GM12892 (cell line): ENCODE results near the gene CIAO2A.
"Not testable (repeated sequence)": the region's sequence is repeated elsewhere in the genome, so short reads cannot be mapped to it uniquely, and the experiment has no call there.

Experiments used
- DNase-seq: peaks from one replicate; pipeline ENCODE4 v3.0.0; 2011; ENCODE audit not compliant: insufficient read length
- FAIRE-seq: peaks from 2 replicates; lab custom pipeline; 2011; peaks lifted over from hg19 to GRCh38; lab: Jason Lieb, UNC
- POLR2A ChIP-seq: IDR thresholded peaks from 2 replicates; pipeline ENCODE4 v1.6.1; 2011; ENCODE audit warnings: low read depth, low read length, control low read depth
- POLR2AphosphoS5 ChIP-seq: IDR thresholded peaks from 2 replicates; pipeline ENCODE4 v1.6.1; 2011; ENCODE audit warnings: low read depth, low read length, control low read depth
- TAF1 ChIP-seq: IDR thresholded peaks from 2 replicates; pipeline ENCODE4 v1.6.1; 2011; ENCODE audit warnings: low read depth, mild to moderate bottlenecking, control low read depth, low read length, borderline replicate concordance

The CIAO2A gene

DNA sequence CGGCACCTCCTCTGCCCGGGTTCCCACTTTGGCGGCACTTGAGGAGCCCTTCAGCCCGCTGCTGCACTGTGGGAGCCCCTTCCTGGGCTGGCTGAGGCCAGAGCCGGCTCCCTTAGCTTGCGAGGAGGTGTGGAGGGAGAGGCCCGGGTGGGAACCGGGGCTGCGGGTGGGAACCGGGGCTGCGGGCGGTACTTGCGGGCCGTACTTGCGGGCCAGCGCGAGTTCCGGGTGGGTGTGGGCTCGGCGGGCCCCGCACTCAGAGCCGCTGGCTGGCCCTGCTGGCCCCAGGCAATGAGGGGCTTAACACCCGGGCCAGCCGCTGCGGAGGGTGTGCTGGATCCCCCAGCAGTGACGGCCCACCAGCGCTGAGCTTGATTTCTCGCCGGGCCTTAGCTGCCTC lies 32.9 kb downstream of the CIAO2A start:
- no peak for TF ChIP-seq POLR2A
- no peak for TF ChIP-seq POLR2AphosphoS5
- no peak for TF ChIP-seq TAF1
- DNase-seq (no peak), FAIRE-seq (no peak)

GRCh38 chr15:64059104-64059503 lies 34.5 kb downstream of the CIAO2A start:
- FAIRE-seq, DNase-seq: not testable (repeated sequence)

GRCh38 chr15:64058279-64058678 lies 35.4 kb downstream of the CIAO2A start:
- TF ChIP-seq POLR2AphosphoS5 (no peak), TAF1 (no peak), POLR2A (no peak)
- FAIRE-seq: no peak
- no peak for DNase-seq

- DNase-seq, FAIRE-seq: not testable (repeated sequence)
These were observed 40.0 kb downstream of the CIAO2A start for GRCh38 chr15:64053674-64054073.

DNA sequence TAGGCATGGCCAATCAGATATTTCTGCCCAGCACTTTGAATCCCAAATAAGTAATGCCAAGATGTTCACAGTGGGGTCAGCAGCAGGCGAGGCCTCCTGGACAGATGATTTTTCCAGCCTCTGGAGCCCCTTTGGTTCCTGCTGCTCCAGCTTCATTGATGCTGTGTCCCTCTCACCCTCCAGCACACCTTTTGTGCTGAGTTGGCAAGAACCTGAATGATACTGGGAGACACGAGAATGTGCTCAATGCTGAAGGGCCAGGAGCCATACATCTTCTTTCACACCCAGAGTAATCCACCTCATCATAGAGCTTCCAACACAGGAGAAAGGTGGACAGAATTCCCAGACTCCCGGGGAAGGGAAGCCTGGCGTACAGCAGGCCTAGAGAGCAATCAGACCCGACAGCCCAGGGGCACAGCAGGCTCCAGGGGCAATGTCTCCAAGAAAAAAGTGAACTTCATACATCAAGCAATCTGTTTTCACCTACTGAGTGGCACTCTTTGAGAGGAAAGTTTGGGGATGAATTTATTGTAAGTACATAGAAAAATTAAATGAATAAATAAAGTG lies 40.6 kb downstream of the CIAO2A start:
- DNase-seq: no peak
- no peak for TF ChIP-seq TAF1
- no peak for FAIRE-seq

DNA sequence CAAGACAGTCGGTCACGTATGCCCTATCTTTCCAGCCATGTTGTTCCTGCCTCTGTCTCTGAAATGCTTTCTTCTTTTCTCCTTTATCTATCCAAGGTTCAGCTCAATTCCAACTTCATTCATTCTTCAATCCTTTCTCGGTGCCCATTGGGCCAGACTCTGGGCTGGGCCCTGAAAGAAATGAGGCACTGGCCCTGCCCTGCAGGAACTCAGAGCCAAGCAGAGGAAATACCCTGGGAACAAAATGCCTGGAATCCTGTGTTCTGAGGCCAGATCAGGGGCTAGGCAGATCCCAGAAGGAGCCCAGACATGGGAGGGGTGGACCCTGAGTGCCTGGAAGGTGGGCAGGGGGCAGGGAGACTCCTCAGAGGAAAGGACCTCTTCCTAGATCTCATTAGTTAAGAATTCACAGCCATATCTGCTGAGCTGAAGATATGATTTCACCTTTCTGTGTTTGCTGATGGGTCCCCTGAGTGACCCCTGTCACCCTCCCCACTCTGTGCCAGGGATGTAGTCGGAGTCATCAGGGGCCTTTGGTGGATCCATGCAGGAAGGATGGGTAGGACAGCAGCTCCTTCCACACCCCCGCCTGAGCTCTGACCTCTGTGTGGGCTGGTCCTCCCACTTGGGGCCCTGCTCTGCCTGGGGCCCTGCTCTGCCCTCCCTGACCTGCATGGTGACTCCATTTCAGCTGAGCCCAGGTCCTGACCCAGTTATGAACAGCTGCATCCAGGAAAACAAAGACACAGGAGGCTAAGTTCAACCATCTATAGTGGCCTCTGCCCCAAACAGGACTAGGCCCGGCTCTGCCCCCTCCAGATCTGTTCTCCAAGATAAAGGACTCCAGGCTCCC lies 42.0 kb downstream of the CIAO2A start:
- FAIRE-seq: no peak
- no peak for DNase-seq
- TF ChIP-seq POLR2AphosphoS5 (no peak), TAF1 (no peak), POLR2A (no peak)

DNA sequence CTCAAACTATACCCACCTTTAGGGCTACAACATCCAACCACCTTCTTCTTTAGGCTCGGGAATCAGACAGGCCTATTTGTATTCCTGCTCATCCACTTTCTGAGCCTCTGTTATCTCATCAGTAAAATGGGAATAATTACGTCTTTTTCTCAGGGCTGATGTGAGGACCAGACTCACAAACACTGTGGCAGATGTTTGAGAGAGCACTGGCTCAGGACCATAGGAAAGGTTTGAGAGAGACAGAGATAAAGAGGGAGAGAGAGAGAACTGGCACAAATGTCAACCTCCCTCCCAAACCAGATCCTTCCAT lies 42.6 kb downstream of the CIAO2A start:
- DNase-seq (no peak), FAIRE-seq (no peak)
- no peak for TF ChIP-seq TAF1
- TF ChIP-seq POLR2A: no peak
- no peak for TF ChIP-seq POLR2AphosphoS5

- no peak for TF ChIP-seq POLR2A
- TF ChIP-seq TAF1: no peak
- no peak for TF ChIP-seq POLR2AphosphoS5
- FAIRE-seq: no peak
- no peak for DNase-seq
These were observed 43.2 kb downstream of the CIAO2A start for GRCh38 chr15:64050281-64051092.

DNA sequence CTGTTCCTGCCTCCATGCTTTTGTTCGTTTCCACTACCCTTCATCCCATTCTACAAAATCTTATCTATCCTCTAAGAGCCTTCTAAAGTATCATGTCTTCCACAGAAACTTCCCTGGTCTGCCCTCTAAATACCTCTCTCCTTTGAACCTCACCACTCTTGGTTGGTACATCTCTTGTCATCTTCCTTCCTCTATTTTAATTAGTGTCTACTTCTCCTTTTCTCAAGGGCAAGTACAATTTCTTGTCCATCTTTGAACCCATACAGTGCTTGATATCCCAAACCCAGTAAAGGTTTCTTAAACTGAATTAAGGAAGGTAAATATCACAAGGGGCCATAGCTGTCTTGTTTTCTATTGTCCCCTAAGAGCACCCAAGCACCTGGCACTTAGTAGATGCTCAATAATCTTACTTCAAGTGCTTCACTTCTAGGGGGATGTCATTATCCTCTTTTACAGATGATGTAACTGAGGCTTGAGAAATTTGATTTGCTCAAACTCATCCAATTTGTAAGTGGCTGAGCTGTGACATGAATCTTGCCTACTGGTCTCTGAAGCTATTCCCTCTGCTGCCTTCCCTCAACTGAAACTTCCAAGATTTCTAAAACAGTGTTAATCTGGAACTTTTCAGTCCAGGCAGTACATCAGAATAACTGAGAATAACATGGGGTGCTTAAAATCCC lies 44.7 kb downstream of the CIAO2A start:
- no peak for TF ChIP-seq TAF1
- TF ChIP-seq POLR2AphosphoS5: no peak
- TF ChIP-seq POLR2A: no peak
- DNase-seq (no peak), FAIRE-seq (no peak)

- no peak for TF ChIP-seq POLR2A
- no peak for TF ChIP-seq POLR2AphosphoS5
- no peak for TF ChIP-seq TAF1
- DNase-seq (peak; percentile 91), FAIRE-seq (peak; percentile 38)
These were observed 47.1 kb downstream of the CIAO2A start, which contains the start of gene DAPK2 for GRCh38 chr15:64046421-64047153. TSS of gene DAPK2 (minus strand) at chr15:64046485. CDS start at chr15:64040261, 6,224 bp downstream.
